Measurements from ENCODE around the gene BFSP2. TPM values are rescaled to one million over a fixed set of nuclear protein-coding genes. Genes with fewer than 3 reads are reported as not detected.

The BFSP2 gene
- total and polyA plus RNA-seq, 2 donors (not counting 3 experiments of a cell fraction or from before 2014, with no cell fraction given) = not detected

DNA sequence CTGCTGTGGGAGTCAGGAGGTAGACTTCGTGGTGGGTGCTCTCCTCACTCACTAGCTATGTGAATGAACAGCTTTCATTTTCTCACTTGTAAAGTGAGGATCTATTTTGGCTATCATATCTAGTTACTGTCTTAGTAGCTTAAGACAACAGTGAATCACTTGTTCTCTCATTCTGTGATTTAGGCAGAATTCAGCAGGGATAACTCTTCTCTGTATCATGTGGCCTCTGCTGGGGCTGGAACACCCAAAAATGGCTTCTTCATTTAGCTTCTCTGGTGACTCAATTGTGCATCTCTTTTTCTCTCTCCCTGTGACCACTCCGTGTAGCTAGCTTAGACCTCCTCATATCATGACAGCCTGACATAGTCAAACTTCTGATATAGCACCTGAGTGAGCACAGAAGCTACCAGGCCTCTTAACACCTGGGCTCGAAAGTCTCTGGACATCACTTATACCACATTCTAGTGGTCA lies 68.4 kb downstream of the BFSP2 start:
- BruUV-seq (replicated peaks) = no TSS peak
- no peak for TF ChIP-seq POLR2A (IDR thresholded peaks at IDR 0.05; ENCODE audit: low read depth, low read length)
- TF ChIP-seq FOS (IDR thresholded peaks at IDR 0.05; ENCODE audit: borderline replicate concordance, insufficient read depth, low read length) = no peak
- no peak for TF ChIP-seq POLR2AphosphoS5 (IDR thresholded peaks at IDR 0.05; ENCODE audit: insufficient read depth, low read depth, low read length)
- TF ChIP-seq, protein P1, sequence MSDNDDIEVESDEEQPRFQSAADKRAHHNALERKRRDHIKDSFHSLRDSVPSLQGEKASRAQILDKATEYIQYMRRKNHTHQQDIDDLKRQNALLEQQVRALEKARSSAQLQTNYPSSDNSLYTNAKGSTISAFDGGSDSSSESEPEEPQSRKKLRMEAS (IDR thresholded peaks at IDR 0.05; ENCODE audit: insufficient read depth, insufficient read length) = no peak
- no peak for TF ChIP-seq GATA2 (IDR thresholded peaks at IDR 0.05; ENCODE audit: insufficient read depth, insufficient read length, low read depth, low read length)
- TF ChIP-seq, protein P2, sequence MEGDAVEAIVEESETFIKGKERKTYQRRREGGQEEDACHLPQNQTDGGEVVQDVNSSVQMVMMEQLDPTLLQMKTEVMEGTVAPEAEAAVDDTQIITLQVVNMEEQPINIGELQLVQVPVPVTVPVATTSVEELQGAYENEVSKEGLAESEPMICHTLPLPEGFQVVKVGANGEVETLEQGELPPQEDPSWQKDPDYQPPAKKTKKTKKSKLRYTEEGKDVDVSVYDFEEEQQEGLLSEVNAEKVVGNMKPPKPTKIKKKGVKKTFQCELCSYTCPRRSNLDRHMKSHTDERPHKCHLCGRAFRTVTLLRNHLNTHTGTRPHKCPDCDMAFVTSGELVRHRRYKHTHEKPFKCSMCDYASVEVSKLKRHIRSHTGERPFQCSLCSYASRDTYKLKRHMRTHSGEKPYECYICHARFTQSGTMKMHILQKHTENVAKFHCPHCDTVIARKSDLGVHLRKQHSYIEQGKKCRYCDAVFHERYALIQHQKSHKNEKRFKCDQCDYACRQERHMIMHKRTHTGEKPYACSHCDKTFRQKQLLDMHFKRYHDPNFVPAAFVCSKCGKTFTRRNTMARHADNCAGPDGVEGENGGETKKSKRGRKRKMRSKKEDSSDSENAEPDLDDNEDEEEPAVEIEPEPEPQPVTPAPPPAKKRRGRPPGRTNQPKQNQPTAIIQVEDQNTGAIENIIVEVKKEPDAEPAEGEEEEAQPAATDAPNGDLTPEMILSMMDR (IDR thresholded peaks at IDR 0.05; ENCODE audit: extremely low read depth in 1 of 2, insufficient read depth in 1 of 2, low read depth in 1 of 2, low read length in 2 of 2) = no peak
- no peak for TF ChIP-seq MYC (IDR thresholded peaks at IDR 0.05; ENCODE audit: low read depth, low read length)
- no peak for TF ChIP-seq EZH2 (IDR thresholded peaks at IDR 0.05; ENCODE audit: borderline replicate concordance, low read depth, low read length, severe bottlenecking)
- TF ChIP-seq JUN (IDR thresholded peaks at IDR 0.05; ENCODE audit: borderline replicate concordance, insufficient read depth, insufficient read length, low read depth) = no peak
- intact Hi-C loops (cut with micrococcal nuclease) (no loop called here), dilution Hi-C loops (cut with MboI; ENCODE audit: extremely low pct_ligation_motif_present, low sequenced_read_pairs) (no loop called here)
- no peak for FAIRE-seq
- no peak overlapping the region for H3K4me2 ChIP-seq (ENCODE audit: insufficient read depth, low read length)
- H3K4me3 ChIP-seq (replicated peaks in 1 of 3; ENCODE audit: insufficient read depth in 1 of 3, low read depth in 1 of 3, low read length in 3 of 3) = no peak overlapping the region
- no peaks in the 10 kb centered on the region for H3K9me1 ChIP-seq (replicated peaks; ENCODE audit: control insufficient read depth, extremely low read depth, insufficient read depth, low read length)
- H2AFZ ChIP-seq (ENCODE audit: low read depth, low read length) = no peak overlapping the region
- H3K27ac ChIP-seq (ENCODE audit: insufficient read depth, low read depth, low read length) = no peak overlapping the region
- no peaks in the 10 kb centered on the region for H4K20me1 ChIP-seq (replicated peaks; ENCODE audit: control insufficient read depth, extremely low read depth, insufficient read depth, low read length)
- no peaks in the 10 kb centered on the region for H3K4me1 ChIP-seq (ENCODE audit: control insufficient read depth, extremely low read depth, insufficient read depth, low read length)
- CTCF ChIA-PET = interaction anchor here (0.6 to 3.2 kb wide), 6 partner anchors 11 to 110 kb away, joined by 3 to 13 read pairs (median 6); no protein-coding TSS in a partner anchor
- no peaks in the 10 kb centered on the region for H3K36me3 ChIP-seq (ENCODE audit: control insufficient read depth in 2 of 2, extremely low read depth in 1 of 2, insufficient read depth in 2 of 2, low read length in 2 of 2)
- H3K27me3 ChIP-seq (ENCODE audit: control insufficient read depth in 2 of 2, insufficient read depth in 2 of 2, low read length in 2 of 2) = peaks cover 0 to 6% of the 10 kb centered on the region in 2 experiments
- no peak overlapping the region for H3K9ac ChIP-seq (replicated peaks; ENCODE audit: extremely low read depth, insufficient read depth, low read length)
- no peaks in the 10 kb centered on the region for H3K9me3 ChIP-seq (replicated peaks; ENCODE audit: control insufficient read depth, insufficient read depth, low read length)
- no peaks in the 10 kb centered on the region for H3K79me2 ChIP-seq (ENCODE audit: control insufficient read depth, insufficient read depth, low read length)
- no peak for DNase-seq (ENCODE audit: low read depth, low spot score)
- POLR2A ChIA-PET = no interaction called here
